A673 (cell line): ENCODE measurements around the gene TMEM109.

Experiments used
- CTCF ChIP-seq: fragments of 300-800, 200-600 bp; sonication (generic); conservative IDR thresholded peaks from 2 replicates; pipeline ENCODE4 v1.5.1; 2017; ENCODE audit warnings: low read depth, mild to moderate bottlenecking, antibody characterized with exemption, low read length, moderate library complexity, mixed read lengths
- EZH2 ChIP-seq: fragments of 200-600 bp; sonication (generic); IDR thresholded peaks from 2 replicates; pipeline ENCODE4 v1.6.1; 2017; ENCODE audit warnings: borderline replicate concordance, low read depth, mild to moderate bottlenecking, mixed read lengths, antibody characterized with exemption, low read length; ENCODE audit not compliant: poor library complexity, severe bottlenecking

- no peak for TF ChIP-seq CTCF
- TF ChIP-seq EZH2: no peak
Measured at GRCh38 chr11:60959431-60959830, 45.5 kb downstream of the TMEM109 start.
